Hematopoietic multipotent progenitor cell treated with erythropoietin and hydrocortisone succinate and interleukin-3 and kit ligand, for 6 days (in vitro differentiated cells): ENCODE data around the gene MLPH.
"Not testable (repeated sequence)": the region's sequence is repeated elsewhere in the genome, so short reads cannot be mapped to it uniquely, and the experiment has no call there.

Experiments
- DNase-seq: peaks from one replicate; pipeline ENCODE4 v3.0.0-alpha.2; 2015

Gene MLPH

DNA sequence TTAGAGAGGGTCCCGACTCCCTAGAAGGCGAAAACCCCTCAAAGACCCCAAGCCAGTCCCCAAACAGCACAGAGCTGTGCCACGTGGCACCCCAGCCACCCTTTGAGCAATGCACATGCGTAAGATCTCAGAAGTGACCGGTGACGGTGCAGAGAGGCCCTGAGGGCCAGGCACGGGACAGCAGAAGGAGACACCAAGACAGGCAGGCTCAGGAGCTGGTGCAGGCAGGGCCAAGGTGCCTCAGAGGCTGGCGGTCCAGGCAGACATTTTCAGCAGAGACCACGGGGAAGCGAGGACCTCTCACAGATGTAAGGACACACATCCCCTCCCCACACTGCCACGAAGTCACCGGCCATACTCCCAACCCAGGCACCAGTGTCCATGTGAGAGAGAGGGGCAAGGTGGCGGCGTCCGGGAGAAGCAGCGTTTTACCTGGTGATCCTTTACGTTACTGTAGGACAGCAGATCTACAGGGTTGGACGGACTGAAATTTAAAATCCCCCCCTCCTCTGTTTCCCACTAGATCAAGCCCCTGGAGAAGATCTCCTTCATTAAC is 105.5 kb downstream of the MLPH start:
- no peak for DNase-seq

DNA sequence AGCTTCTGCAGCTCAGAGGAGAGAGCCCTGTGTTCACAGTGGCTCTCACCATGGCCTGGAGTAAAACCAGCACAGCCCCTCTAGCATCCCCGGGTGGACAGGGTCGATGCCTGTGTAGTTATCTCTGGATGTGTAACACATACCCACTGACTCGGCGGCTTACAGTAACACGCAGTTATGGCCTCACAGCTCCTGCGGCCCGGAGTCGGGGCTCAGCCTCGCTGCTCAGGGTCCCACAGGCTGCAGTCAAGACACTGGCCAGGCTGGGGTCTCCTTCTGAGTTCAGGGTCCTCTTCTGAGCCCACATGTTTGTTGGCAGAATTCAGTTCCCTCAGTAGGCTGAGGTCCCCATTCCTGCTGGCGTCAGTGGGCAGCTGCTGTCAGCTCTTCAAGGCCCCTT is 106.0 kb downstream of the MLPH start:
- DNase-seq: no peak

DNA sequence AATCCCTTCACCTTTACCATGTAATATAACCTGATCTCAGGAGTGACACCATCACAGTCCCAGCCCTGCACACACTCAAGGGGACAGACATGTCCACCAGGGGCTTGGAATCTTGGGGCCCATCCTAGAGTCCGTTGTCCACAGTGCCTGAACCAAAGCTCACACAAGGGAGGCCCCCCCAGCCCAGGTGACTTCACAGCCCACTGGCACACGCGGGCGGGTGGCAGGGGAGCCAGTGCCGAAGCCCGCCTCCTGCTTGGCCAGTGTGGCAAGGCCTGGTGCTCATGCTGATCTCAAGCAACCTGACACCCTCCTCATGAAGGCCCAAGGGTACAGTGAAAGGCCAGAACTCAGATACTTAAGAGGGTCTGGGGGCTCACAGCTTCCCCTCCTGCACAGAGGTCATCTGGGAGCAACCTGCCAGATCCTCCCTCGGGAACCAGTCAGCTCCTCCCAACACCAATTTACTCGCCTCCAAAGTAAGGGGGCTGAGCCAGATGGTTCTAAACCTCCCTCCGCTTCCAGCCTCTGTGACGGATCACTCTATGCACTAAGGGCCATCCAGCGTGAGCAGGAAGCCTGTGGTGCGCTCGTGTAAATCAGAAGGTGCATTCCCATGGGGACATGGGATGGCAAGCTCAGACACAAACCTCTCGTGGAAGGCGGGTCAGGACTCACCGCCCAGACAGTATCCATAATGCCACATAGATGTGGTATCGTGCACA is 106.7 kb downstream of the MLPH start:
- no peak for DNase-seq

DNA sequence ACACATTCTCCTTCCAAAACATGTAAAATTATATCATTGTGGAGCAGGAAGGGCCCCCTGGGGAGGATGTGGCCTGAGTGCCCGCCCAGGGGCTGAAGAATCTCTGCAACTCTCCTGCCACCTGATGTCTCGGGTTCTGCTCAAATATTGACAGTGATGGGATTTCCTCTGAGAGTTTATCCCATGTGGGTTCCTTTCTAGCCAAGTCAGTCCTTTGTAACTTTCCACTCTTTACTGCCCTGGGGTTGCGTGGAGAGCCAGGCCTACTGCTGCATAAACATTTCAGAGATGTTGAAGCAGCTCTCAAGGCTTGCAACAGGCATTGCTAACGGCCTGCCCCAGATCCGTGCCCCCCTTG is 107.4 kb downstream of the MLPH start:
- DNase-seq: no peak

DNA sequence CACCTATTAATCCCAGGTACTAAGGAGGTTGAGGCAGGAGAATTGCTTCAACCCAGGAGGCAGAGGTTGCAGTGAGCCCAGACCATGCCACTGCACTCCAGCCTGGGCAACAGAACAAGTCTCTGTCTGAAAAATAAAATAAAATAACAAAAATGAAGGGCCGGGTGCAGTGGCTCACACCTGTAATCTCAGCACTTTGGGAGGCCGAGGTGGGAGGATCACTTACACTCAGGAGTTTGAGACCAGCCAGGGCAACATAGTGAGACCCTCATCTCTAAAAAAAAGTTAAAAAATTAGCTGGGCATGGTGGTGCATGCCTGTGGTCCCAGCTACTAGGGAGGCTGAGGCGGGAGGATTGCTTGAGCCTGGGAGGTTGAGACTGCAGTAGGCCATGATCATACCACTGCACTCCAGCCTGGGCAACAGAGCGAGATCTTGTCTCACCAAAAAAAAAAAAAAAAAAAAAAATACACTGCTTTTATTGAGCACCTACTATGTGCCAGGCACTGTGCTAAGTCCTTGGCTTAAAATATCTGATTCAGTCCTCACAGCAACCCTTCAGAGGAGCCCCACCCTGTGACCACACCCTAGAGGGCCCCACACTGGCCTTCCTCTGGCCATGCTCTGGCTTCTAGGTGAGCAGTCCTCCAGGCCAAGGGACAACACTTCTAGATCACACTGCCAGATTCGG is 108.9 kb downstream of the MLPH start:
- DNase-seq: not testable (repeated sequence)

DNA sequence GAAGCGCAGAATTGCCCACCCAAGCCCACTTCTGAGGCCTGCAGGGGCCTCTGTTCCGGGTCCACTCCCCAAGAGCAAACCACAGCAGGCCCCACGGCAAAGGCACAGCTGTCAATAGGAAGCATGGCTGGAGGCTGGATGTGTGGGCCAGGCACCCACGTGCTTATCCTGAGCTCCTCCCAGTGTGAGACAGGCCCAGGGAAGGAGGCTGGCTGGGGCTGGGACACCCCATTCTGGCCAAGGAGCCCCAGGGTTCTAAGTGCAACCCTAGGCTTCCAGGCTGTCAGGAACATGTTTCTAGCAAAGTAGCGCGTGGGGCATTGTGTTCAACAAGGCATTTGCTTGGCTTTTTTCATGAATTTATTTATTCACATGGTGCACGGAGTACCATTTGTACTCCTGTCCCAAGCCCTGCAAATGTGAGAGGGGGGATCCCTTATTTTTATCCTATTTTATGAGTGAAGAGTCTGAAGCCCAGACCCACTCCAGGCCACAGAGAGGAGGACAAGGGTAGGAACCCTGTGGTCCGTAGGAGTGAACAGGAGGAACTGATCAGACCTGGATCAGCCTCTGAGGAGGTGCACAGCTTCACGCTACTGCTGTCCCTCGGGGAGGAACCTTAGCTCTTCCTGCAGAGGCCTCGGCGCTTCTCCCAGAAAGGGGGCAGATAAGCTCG is 109.6 kb downstream of the MLPH start:
- DNase-seq: no peak

DNA sequence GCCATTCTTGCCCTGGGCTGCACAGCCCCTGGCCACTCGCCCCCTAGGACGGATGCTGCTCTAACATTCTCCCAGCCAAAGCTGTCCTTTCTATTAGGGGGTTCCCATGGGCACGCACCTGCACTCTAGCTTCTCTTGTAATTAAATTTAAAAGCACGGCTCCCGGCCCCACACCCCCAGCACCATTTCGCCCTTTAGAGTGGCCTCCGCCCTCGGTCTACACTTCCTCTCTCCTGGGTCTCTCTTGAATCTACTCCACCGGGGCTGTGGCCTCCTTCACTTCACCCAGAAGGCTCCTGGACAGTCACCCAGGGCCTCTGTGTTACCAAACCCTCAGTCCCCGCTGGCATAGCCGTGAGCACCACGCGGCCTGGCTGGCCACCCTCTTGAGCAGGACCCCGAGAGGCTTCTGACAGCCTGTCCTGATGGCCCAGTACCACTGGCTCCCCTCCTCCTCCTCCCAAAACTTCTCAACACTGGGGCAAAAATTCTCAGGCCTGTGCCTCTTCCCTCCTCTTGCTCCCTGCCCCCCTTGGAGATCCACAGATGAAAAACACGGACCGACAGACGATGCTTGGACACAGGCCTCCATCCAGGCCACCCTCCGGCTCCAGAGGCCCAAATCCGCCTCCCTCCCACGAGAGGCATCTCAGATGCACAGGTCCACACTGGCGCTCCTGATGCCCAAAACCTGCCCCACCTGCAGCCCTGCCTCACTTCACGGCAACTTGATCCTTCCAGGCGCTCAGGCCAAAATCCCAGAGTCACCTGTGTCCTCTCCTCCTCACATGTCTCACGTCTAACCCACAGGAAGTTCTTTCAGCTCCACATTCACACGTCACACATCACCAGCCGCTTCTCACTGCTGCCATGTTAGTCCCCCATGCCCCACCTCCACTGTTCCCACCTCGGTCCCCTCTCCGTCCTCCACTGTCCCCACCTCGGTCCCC is 110.4 kb downstream of the MLPH start:
- no peak for DNase-seq

DNA sequence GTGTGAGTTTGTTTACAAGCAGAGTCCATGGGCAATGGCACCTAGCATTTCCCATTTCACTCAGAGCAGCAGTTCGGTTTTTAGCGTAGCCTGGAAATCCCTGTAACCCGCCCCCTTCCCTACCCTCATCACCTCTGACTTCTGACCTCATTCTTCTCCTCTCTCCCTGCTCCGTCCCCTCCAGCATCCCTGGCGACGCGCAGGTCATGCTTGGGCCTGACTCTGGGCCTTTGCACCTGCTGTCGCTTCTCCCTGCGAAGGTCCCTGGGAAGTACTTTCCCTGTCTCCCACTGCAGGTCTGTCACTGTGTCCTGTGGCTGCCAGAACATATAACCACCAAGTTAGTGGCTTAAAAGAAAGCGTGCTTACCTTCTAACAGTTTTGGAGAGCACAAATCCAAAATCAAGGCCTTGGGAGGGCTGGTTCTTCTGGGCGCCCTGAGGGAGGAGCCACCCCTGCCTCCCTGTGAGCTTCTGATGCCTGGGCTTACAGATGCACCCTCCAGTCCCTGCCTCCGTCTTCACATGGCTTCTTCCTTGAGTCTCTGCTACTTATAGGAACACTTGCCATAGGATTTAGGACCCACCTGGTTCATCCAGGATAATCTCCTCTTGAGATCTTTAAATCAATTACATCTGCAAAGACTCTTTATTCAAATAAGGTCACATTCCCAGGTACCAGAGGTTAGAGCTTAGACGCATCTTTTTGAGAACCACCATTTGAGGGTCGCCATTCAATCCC is 111.6 kb downstream of the MLPH start:
- no peak for DNase-seq

DNA sequence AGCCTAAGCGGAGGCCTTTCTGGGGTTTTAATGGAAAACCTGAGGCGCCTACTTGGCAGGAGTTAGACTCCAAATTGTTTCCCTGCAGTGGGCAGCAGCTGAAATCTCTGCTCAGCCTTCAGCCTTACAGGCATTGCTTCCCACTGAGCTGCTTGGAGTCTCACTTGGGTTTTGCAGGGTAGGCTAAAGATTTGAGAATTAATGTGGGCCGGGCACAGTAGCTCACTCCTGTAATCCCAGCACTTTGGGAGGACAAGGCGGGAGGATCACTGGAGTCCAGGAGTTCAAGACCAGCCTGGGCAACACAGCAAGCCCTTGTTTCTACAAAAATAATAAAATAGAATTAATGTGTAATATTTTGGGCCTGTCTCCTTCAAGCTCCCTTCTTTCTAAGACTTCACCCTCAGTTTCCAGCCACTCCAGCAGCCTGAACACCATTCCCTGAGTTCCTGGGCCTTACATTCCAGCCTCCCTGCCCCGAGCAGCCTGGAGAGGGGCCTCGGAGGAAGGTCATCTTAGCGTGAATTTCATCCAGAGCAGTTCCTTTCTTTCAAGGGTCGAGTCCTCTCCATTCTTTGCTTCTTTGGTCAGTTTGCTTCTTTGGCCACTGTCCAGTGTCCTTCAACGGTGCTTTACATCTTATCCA is 112.5 kb downstream of the MLPH start:
- DNase-seq: no peak

DNA sequence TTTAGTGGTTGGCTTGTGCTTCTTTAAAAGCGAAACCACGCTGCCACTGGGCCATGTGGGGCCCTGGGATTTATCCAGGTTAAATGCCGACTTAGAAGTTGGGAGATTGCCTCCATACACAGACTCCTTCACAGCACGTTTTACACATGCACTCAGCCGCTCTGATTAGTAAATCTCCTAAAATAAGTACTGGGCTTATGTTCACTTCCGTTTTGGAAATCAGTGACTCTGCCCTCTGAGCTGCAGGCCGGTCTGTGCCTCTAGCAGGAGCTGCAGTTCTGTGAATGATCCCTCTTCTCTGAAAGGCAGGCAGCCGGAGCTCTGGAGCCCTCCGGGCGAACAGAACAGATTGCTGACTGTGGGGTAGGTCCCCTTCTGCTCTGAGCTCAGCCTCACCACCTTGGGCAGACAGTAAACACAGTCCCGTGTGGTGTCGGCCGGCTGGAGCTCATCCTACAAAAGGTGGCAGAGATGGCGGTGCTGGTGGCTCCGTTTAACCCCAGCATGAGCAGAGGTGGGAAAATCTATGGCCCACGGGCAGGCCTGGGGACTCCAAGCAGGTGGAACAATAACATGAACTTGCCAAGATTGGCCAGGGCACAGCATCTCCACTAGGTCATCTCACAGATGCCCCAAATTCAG is 113.3 kb downstream of the MLPH start:
- no peak for DNase-seq

DNA sequence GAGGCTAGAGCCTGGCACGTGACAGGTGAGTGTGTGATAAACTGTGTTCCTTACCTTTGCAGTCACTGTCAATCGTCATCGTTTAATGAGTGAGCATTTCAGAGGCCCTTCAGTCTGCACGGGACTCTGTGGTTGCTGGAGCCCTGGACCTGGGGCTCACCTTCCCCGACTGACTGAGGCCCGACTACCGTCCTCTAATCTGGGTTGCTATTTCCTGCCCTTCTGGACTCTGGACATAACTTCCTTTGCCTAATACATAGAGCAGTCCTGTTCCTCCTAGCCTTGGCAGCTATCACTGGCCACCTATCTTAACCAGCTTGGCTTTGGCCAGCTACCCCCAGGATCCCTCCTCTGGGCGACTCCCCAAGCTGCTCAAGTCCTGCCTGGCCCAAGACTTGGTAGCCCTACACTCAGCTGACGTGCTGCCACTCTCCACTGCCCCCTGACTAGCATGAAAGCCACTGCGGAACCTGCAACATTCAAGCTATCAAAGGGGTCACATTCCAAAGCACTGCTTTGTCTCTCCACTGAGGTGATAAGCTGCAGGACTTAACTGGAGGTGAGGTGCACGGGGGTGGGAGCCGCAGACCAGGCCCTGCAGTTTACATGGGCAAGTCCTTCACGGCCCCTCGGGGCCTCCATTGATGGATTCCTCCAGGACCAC is 114.5 kb downstream of the MLPH start:
- DNase-seq: no peak

DNA sequence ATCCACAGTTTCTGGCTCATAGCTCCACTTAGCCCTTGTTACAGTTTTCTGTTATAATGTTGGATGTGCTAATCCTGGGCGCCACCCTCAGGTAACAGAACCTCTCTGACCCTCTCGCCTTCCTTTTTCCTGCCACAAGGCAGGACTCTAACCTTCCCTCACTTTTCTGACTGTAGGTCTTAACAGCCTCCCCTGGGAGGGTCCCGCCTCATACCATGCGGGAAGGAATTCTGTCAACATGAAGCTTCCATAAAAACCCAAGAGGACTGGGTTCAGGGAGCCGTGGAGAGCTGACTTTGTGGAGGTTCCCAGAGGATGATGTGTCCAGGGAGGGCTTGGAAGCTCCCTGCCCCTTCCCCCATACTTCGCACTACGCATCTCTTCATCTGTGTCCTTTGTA is 115.4 kb downstream of the MLPH start:
- no peak for DNase-seq

DNA sequence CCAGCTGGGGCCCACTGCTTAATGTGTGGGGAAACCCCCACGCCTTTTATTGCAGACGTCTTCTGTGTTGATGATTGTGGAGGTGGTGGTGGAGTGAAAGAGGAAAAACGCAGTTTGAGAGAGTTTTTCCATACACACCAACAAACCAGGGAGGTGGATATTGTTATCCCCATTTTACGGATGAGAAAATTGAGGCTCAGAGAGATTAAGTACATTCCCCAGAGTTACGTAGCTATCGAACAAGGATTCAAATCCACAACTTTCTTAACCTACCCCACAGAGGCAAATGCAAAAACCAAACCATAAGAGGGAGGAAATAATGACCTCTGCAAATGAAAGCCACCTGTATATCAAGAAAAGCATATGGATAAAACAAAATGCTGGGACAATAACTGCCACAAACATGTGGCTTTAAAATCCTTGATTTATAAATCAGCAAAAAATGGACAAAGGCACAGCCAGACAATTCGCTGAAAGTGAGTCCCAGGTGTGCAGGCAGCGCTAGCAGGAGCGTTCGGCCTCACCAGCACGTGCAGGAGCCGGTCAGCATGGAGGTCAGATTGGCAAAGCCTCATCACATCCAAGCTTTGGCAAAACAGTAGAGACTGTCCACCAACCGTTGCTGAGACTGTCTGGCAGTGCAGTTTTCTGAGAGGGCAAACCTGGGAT is 116.1 kb downstream of the MLPH start:
- no peak for DNase-seq

DNA sequence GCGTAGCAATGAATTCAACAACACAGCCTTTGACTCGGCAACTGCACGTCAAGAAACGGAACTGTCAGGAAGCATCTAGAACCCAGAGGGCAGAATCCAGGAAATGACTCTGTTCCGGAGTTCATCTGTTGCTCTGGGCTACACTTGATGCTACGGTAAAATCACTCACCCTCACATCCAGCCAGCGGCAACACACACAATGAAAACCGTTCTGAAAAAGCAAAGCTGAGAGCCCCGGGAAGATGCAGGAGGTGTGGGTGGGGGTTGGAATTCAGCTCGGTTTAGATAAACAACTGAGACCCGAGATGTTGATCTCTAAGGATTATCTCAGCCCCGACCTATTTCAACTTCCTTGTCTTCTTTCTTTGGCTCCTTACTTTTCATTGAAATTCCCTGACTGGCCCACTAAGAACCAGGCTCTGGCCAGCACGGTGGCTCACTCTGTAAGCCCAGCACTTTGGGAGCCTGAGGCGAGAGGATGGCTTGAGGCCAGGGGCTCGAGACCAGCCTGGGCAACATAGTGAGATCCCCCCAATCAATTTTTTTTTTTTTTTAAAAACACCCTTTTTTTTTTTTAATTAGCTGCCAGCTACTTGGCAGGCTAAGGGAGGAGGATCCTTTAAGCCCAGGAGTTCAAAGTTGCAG is 116.8 kb downstream of the MLPH start:
- DNase-seq: peak; percentile 48

DNA sequence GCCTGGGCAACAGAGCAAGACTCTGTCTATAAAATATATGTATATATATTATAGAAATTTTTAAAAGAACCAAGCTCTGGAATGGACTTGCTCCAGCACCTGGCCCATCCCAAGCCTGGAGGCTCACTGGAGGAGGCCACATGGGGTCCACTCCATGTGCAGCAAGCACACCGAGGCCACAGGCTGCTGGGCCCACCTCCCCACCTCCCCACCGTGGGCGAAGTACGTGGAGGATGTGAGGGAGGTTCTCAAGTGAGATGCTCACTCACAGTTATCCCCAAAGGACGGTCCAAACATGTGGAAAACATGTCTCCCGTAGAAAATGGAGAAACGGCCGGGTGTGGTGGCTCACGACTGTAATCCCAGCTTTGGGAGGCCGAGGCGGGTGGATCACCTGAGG is 117.3 kb downstream of the MLPH start:
- no peak for DNase-seq
